PC-9 (cell line): ENCODE results near the gene CBL. TPM values are rescaled to one million over a fixed set of nuclear protein-coding genes. Genes with fewer than 3 reads are reported as not detected.

Experiments used
- BruUV-seq: library from RNA; stranded (reverse); fragments of 400-500 nt; replicated peaks from 2 replicates; lab custom pipeline; 2021; lab: Mats Ljungman, UMichigan
- CTCF ChIA-PET: fragments of 300-600 bp; sonication (Branson Sonifier 250); formaldehyde crosslinking; loops from one replicate; lab custom pipeline; 2022; ENCODE audit warnings: antibody characterized with exemption; lab: Charles Lee
- POLR2A ChIA-PET: fragments of 300-600 bp; sonication (Branson Sonifier 250); formaldehyde crosslinking; loops from one replicate; lab custom pipeline; 2022; ENCODE audit warnings: antibody characterized with exemption; ENCODE audit not compliant: unreplicated experiment; lab: Charles Lee
- DNase-seq, 2 experiments: peaks; one replicate each; pipeline versions ENCODE4 v3.0.0 to v3.0.0-alpha.2; 2015 to 2022; ENCODE audit warnings: mixed read lengths in 1 of 2
- H2AFZ ChIP-seq: fragments of 200-600 bp; sonication (generic); 2 replicates; pipeline ENCODE4 v1.8.1; 2017; ENCODE audit warnings: antibody characterized with exemption
- H3F3A ChIP-seq: fragments of 200-600 bp; sonication (generic); 2 replicates; pipeline ENCODE4 v1.8.1; 2017; ENCODE audit warnings: antibody characterized with exemption, mild to moderate bottlenecking, low read depth; ENCODE audit not compliant: insufficient read depth
- H3K27ac ChIP-seq: fragments of 200-600 bp; sonication (generic); 2 replicates; pipeline ENCODE4 v1.6.1; 2016; ENCODE audit warnings: mixed run types
- H3K27me3 ChIP-seq: fragments of 200-600 bp; sonication (generic); 2 replicates; pipeline ENCODE4 v1.6.1; 2016; ENCODE audit warnings: low read depth, mixed run types; ENCODE audit not compliant: insufficient read depth
- H3K36me3 ChIP-seq: fragments of 200-600 bp; sonication (generic); 2 replicates; pipeline ENCODE4 v1.6.1; 2016; ENCODE audit warnings: low read depth, mixed run types
- H3K4me1 ChIP-seq: fragments of 200-600 bp; sonication (generic); replicated peaks from 2 replicates; pipeline ENCODE4 v1.6.1; 2016; ENCODE audit warnings: mixed run types; ENCODE audit not compliant: insufficient read depth
- H3K4me2 ChIP-seq: fragments of 200-600 bp; sonication (generic); 2 replicates; pipeline ENCODE4 v1.6.1; 2017; ENCODE audit warnings: mixed run types
- H3K4me3 ChIP-seq: fragments of 200-600 bp; sonication (generic); 2 replicates; pipeline ENCODE4 v1.6.1; 2016; ENCODE audit warnings: mixed run types
- H3K79me2 ChIP-seq: fragments of 200-600 bp; sonication (generic); 2 replicates; pipeline ENCODE4 v1.6.1; 2017; ENCODE audit warnings: low read depth, mixed run types
- H3K9me2 ChIP-seq: fragments of 200-600 bp; sonication (generic); 2 replicates; pipeline ENCODE4 v1.8.1; 2017; ENCODE audit warnings: mild to moderate bottlenecking; ENCODE audit not compliant: insufficient read depth
- H3K9me3 ChIP-seq: fragments of 200-600 bp; sonication (generic); 2 replicates; pipeline ENCODE4 v1.8.1; 2016; ENCODE audit warnings: low read depth; ENCODE audit not compliant: insufficient read depth
- H4K20me1 ChIP-seq: fragments of 200-600 bp; sonication (generic); 2 replicates; pipeline ENCODE4 v1.8.1; 2017; ENCODE audit not compliant: insufficient read depth
- EZH2 ChIP-seq: fragments of 200-600 bp; sonication (generic); IDR thresholded peaks from 2 replicates; pipeline ENCODE4 v1.8.0; 2017; ENCODE audit warnings: antibody characterized with exemption, low read depth
- intact Hi-C: fragments of 100-400 bp; cut with micrococcal nuclease; formaldehyde crosslinking; loops from one replicate; pipeline ENCODE4 v1.10.0; 2022; ENCODE audit not compliant: unreplicated experiment
- total RNA-seq: library from RNA; stranded (reverse); gene quantifications from 2 replicates; pipeline ENCODE4 v1.2.3, GENCODE V29; 2021
- TF ChIP-seq, protein P1 (sequence below): fragments of 200-600 bp; sonication (generic); conservative IDR thresholded peaks from 2 replicates; pipeline ENCODE4 v1.6.1; 2017; ENCODE audit warnings: mixed run types, antibody characterized with exemption, mild to moderate bottlenecking, moderate library complexity

CBL gene
- total RNA-seq, 1 experiment from 2014 or later = 32.9 TPM

DNA sequence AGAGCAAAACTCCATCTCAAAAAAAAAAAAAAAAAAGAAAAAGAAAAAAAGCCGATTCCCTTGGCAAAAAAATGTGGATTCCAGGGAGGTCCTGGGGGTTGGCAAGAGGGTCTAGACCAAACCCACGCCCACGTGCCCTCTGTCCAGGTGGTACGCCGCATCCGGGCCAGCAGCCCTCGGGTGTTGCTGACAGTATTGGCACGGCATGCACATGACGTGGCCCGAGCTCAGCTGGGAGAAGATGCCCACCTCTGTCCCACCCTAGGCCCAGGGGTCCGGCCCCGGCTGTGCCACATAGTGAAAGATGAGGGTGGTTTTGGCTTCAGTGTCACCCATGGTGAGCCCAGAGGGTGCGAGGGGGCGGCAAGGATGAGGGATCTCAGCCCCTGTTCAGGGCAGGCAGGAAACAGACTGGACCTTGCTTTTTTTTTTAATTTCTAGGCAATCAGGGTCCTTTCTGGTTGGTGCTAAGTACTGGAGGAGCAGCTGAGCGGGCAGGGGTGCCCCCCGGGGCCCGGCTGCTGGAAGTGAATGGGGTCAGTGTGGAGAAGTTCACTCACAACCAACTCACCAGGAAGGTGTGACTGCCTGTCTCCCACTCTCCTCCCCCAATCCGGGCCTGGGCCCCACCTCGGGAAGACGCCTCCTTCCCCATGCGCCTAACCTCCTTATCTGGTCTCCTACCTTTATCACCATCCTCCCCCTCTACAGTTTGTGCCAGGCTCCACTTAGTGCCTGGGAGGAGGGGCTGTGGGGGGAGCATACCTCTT lies 18.8 kb upstream of the CBL start:
- ChIA-PET POLR2A (no interaction called here), CTCF (no interaction called here)
- Histone ChIP-seq H3F3A (peaks cover 10% of the 10 kb centered on the region; the same call in 1 of the 2 replicates), H3K79me2 (no peaks in the 10 kb centered on the region), H3K27me3 (no peaks in the 10 kb centered on the region), H3K9me2 (no peaks in the 10 kb centered on the region), H3K4me2 (no peak overlapping the region), H3K27ac (no peak overlapping the region), H3K4me1 (peaks cover 42% of the 10 kb centered on the region), H2AFZ (no peak overlapping the region), H3K36me3 (no peaks in the 10 kb centered on the region), H3K9me3 (no peaks in the 10 kb centered on the region; the same call in 1 of the 2 replicates), H3K4me3 (no peak overlapping the region), H4K20me1 (no peaks in the 10 kb centered on the region)
- intact Hi-C loops = no loop called here
- no peak for DNase-seq
- BruUV-seq = no TSS peak
- no peak for TF ChIP-seq EZH2
- TF ChIP-seq, protein P1, sequence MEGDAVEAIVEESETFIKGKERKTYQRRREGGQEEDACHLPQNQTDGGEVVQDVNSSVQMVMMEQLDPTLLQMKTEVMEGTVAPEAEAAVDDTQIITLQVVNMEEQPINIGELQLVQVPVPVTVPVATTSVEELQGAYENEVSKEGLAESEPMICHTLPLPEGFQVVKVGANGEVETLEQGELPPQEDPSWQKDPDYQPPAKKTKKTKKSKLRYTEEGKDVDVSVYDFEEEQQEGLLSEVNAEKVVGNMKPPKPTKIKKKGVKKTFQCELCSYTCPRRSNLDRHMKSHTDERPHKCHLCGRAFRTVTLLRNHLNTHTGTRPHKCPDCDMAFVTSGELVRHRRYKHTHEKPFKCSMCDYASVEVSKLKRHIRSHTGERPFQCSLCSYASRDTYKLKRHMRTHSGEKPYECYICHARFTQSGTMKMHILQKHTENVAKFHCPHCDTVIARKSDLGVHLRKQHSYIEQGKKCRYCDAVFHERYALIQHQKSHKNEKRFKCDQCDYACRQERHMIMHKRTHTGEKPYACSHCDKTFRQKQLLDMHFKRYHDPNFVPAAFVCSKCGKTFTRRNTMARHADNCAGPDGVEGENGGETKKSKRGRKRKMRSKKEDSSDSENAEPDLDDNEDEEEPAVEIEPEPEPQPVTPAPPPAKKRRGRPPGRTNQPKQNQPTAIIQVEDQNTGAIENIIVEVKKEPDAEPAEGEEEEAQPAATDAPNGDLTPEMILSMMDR = no peak

DNA sequence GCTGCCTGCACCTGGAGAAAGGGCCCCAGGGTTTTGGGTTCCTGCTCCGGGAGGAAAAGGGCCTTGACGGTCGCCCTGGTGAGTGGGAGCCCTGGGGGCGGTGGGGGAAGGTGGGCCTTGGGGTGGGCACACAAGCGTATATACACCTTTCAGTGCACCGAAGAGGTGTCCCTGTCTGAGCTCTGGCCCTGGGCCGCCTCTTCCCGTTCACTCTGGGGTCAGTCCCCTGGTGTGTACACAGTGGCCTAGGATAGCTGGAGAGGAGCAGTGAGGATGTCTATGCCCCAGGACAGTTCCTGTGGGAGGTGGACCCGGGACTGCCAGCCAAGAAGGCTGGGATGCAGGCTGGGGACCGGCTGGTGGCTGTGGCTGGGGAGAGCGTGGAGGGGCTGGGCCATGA lies 18.1 kb upstream of the CBL start:
- Histone ChIP-seq H3K4me2 (no peak overlapping the region), H3K27me3 (no peaks in the 10 kb centered on the region), H3F3A (peaks cover 10% of the 10 kb centered on the region; the same call in 1 of the 2 replicates), H3K9me2 (no peaks in the 10 kb centered on the region), H3K4me3 (no peak overlapping the region), H3K27ac (no peak overlapping the region), H3K36me3 (no peaks in the 10 kb centered on the region), H3K4me1 (peaks cover 44% of the 10 kb centered on the region), H2AFZ (no peak overlapping the region), H3K9me3 (no peaks in the 10 kb centered on the region; the same call in 1 of the 2 replicates), H4K20me1 (no peaks in the 10 kb centered on the region), H3K79me2 (no peaks in the 10 kb centered on the region)
- TF ChIP-seq EZH2 = no peak
- ChIA-PET POLR2A (no interaction called here), CTCF (interaction anchor here (0.5 kb wide), 1 partner anchor 18 kb away, joined by 3 read pairs; no protein-coding TSS in a partner anchor)
- DNase-seq = no peak
- BruUV-seq = no TSS peak
- intact Hi-C loops = no loop called here

- no TSS peak for BruUV-seq
- no peaks in the 10 kb centered on the region for H3K27me3 ChIP-seq
- CTCF ChIA-PET = no interaction called here
Measured at GRCh38 chr11:119188887-119189286, 17.3 kb upstream of the CBL start.

More at GRCh38 chr11:119188887-119189286, 17.3 kb upstream of the CBL start:
- TF ChIP-seq EZH2 = no peak
- TF ChIP-seq, protein P1 = no peak
- POLR2A ChIA-PET = no interaction called here
- intact Hi-C loops = no loop called here
- peaks cover 44% of the 10 kb centered on the region for H3K4me1 ChIP-seq
- no peak overlapping the region for H3K27ac ChIP-seq
- no peaks in the 10 kb centered on the region for H3K9me2 ChIP-seq
- H3K4me3 ChIP-seq = no peak overlapping the region
- no peaks in the 10 kb centered on the region for H3K79me2 ChIP-seq
- no peaks in the 10 kb centered on the region; the same call in 1 of the 2 replicates for H3K9me3 ChIP-seq
- no peaks in the 10 kb centered on the region for H4K20me1 ChIP-seq
- H2AFZ ChIP-seq = no peak overlapping the region
- no peaks in the 10 kb centered on the region for H3K36me3 ChIP-seq
- H3F3A ChIP-seq = peaks cover 10% of the 10 kb centered on the region; the same call in 1 of the 2 replicates
- H3K4me2 ChIP-seq = peak overlapping the region; percentile 22
- no peak for DNase-seq
